Fibroblast of lung (primary cell): Measurements from ENCODE around the gene TPGS2.

ENCODE experiments used
- EZH2 ChIP-seq: IDR thresholded peaks from 2 replicates; pipeline ENCODE4 v1.5.1; 2012; ENCODE audit warnings: low read length, control low read depth, mild to moderate bottlenecking; ENCODE audit errors: missing control alignments
- TF ChIP-seq, protein P1 (sequence below), 2 donors: IDR thresholded peaks in 1 of 2; conservative IDR thresholded peaks in 1 of 2; 1 replicate in 1 of 2; 2 replicates in 1 of 2; pipeline ENCODE4 v1.5.1; 2011 to 2012; ENCODE audit warnings: low read length in 2 of 2, control low read depth in 1 of 2, inconsistent platforms in 1 of 2, low read depth in 1 of 2, mild to moderate bottlenecking in 1 of 2

DNA sequence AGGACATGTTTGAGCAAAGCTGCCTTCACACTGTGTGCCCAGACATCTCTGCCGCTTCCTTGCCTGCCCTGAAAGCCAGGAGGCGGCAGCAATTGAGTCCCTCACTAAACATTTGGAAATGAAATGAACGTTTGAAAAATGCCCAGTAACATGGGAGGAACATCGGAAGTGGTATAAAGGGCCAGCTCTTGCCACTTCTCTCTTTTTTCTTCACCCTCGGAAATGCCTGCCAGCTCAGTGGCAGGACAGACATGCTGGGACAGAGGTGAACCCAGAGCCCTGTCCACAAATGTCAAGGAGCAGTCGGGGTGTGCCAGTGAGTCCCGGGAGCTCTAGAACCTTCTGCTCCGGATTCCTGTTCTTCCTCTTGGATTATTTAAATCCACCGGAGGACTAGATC, 46.1 kb downstream of the TPGS2 start:
- TF ChIP-seq, protein P1, sequence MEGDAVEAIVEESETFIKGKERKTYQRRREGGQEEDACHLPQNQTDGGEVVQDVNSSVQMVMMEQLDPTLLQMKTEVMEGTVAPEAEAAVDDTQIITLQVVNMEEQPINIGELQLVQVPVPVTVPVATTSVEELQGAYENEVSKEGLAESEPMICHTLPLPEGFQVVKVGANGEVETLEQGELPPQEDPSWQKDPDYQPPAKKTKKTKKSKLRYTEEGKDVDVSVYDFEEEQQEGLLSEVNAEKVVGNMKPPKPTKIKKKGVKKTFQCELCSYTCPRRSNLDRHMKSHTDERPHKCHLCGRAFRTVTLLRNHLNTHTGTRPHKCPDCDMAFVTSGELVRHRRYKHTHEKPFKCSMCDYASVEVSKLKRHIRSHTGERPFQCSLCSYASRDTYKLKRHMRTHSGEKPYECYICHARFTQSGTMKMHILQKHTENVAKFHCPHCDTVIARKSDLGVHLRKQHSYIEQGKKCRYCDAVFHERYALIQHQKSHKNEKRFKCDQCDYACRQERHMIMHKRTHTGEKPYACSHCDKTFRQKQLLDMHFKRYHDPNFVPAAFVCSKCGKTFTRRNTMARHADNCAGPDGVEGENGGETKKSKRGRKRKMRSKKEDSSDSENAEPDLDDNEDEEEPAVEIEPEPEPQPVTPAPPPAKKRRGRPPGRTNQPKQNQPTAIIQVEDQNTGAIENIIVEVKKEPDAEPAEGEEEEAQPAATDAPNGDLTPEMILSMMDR (conservative IDR thresholded peaks at IDR 0.05 in 1 of 2, IDR thresholded peaks at IDR 0.05 in 1 of 2; ENCODE audit: low read depth in 1 of 2, low read length in 2 of 2): no peak
- no peak for TF ChIP-seq EZH2
